HepG2 (cell line): ENCODE results near the gene ADPRHL1. TPM values are rescaled to one million over a fixed set of nuclear protein-coding genes. Genes with fewer than 3 reads are reported as not detected.
A peak's percentile ranks its signal among the peaks of the same experiment; 100 is the strongest.

Experiments used
- BRF2 ChIP-seq: sonication (generic); formaldehyde crosslinking; IDR thresholded peaks from 2 replicates; pipeline ENCODE4 v1.8.1; 2022; ENCODE audit warnings: mild to moderate bottlenecking, missing genetic modification reagents
- DNMT1 ChIP-seq: sonication (generic); formaldehyde crosslinking; IDR thresholded peaks from 2 replicates; pipeline ENCODE4 v1.5.1; 2020; ENCODE audit warnings: mild to moderate bottlenecking, missing genetic modification reagents
- GABPB1 ChIP-seq: IDR thresholded peaks from 2 replicates; pipeline ENCODE4 v1.6.1; 2016; ENCODE audit warnings: mild to moderate bottlenecking, missing genetic modification reagents, moderate library complexity, missing compliant biosample characterization
- GATA4 ChIP-seq: sonication (generic); IDR thresholded peaks from 2 replicates; pipeline ENCODE4 v1.6.1; 2016; ENCODE audit warnings: antibody characterized with exemption, low read depth, borderline replicate concordance
- HNF4G ChIP-seq, 2 experiments: sonication (generic) in 1 of 2; formaldehyde crosslinking in 1 of 2; IDR thresholded peaks; 2 replicates each; pipeline versions ENCODE4 v1.4.0 to v1.6.1; 2011 to 2020; ENCODE audit warnings: borderline replicate concordance in 2 of 2, low read depth in 2 of 2, mild to moderate bottlenecking in 2 of 2, low read length in 1 of 2, missing genetic modification reagents in 1 of 2, moderate library complexity in 1 of 2
- NR2F1 ChIP-seq, 2 experiments: fragments of 450-650 bp in 1 of 2; formaldehyde crosslinking in 1 of 2; IDR thresholded peaks; 2 replicates each; pipeline versions ENCODE4 v1.5.0 to v1.6.1; 2016 to 2020; ENCODE audit warnings: mild to moderate bottlenecking in 1 of 2, missing compliant biosample characterization in 1 of 2, missing genetic modification reagents in 1 of 2, moderate library complexity in 1 of 2
- RBM22 ChIP-seq: fragments of 200-400 bp; formaldehyde crosslinking; optimal IDR thresholded peaks from 2 replicates; pipeline ENCODE3; 2017; ENCODE audit warnings: mild to moderate bottlenecking, low read length, moderate library complexity
- TMF1 ChIP-seq: sonication (generic); formaldehyde crosslinking; IDR thresholded peaks from 2 replicates; pipeline ENCODE4 v1.8.1; 2022; ENCODE audit warnings: low read depth, missing genetic modification reagents
- ZNF460 ChIP-seq: sonication (generic); formaldehyde crosslinking; IDR thresholded peaks from 2 replicates; pipeline ENCODE4 v1.5.1; 2020; ENCODE audit warnings: missing genetic modification reagents, mild to moderate bottlenecking, borderline replicate concordance
- ZNF546 ChIP-seq: sonication (generic); formaldehyde crosslinking; conservative IDR thresholded peaks from 2 replicates; pipeline ENCODE4 v1.8.1; 2023; ENCODE audit warnings: mild to moderate bottlenecking, missing genetic modification reagents
- ZNF589 ChIP-seq: sonication (generic); formaldehyde crosslinking; conservative IDR thresholded peaks from 2 replicates; pipeline ENCODE4 v1.8.0; 2022; ENCODE audit warnings: mild to moderate bottlenecking, moderate library complexity, missing genetic modification reagents
- ZNF605 ChIP-seq: sonication (generic); formaldehyde crosslinking; IDR thresholded peaks from 2 replicates; pipeline ENCODE4 v1.8.0; 2022; ENCODE audit warnings: mild to moderate bottlenecking, missing genetic modification reagents
- ZNF615 ChIP-seq: sonication (generic); formaldehyde crosslinking; IDR thresholded peaks from 2 replicates; pipeline ENCODE4 v1.5.0; 2020; ENCODE audit warnings: mild to moderate bottlenecking, missing genetic modification reagents, borderline replicate concordance
- ZNF780A ChIP-seq: sonication (generic); formaldehyde crosslinking; IDR thresholded peaks from 2 replicates; pipeline ENCODE4 v1.8.0; 2022; ENCODE audit warnings: mild to moderate bottlenecking, missing genetic modification reagents, moderate library complexity
- polyA plus RNA-seq, 8 experiments: library from polyadenylated mRNA; depleted of rRNA in 3 of 8; stranded (reverse) in 7 of 8; unstranded in 1 of 8; fragments of >200 nt; fragmentation: Illumina TruSeq in 4 of 8; extraction: Trizol in 4 of 8; gene quantifications; 2 replicates each; pipeline versions ENCODE4 v1.2.1 to v1.2.3, GENCODE V29; 2011 to 2016; ENCODE audit warnings: low read depth in 4 of 8, missing spikeins in 1 of 8, mixed read lengths in 1 of 8; ENCODE audit not compliant: insufficient read depth in 1 of 8
- total RNA-seq, 5 experiments: library from RNA; depleted of rRNA; stranded (reverse); fragments of >200 nt; fragmentation: Illumina TruSeq; extraction: Trizol; gene quantifications; 2 replicates each; pipeline ENCODE4 v1.2.3, GENCODE V29; 2016; ENCODE audit warnings: low read depth in 1 of 5
- TF ChIP-seq, protein P1 (sequence below): sonication (generic); formaldehyde crosslinking; IDR thresholded peaks from 2 replicates; pipeline ENCODE4 v1.4.0; 2020; ENCODE audit warnings: missing genetic modification reagents
- TF ChIP-seq, protein P2 (sequence below): sonication (generic); formaldehyde crosslinking; IDR thresholded peaks from 2 replicates; pipeline ENCODE4 v1.4.0; 2020; ENCODE audit warnings: mild to moderate bottlenecking, missing genetic modification reagents
- TF ChIP-seq, protein P3 (sequence below): IDR thresholded peaks from 2 replicates; pipeline ENCODE4 v1.4.0; 2020; ENCODE audit warnings: mild to moderate bottlenecking, missing genetic modification reagents
- TF ChIP-seq, protein P4 (sequence below): sonication (generic); formaldehyde crosslinking; IDR thresholded peaks from 2 replicates; pipeline ENCODE4 v1.4.0; 2020; ENCODE audit warnings: mild to moderate bottlenecking, missing genetic modification reagents

ADPRHL1 gene
- total and polyA plus RNA-seq, 2 of the 13 experiments (the other 11 are each of a cell fraction or from before 2014, with no cell fraction given), result 0.34 to 0.40 TPM

DNA sequence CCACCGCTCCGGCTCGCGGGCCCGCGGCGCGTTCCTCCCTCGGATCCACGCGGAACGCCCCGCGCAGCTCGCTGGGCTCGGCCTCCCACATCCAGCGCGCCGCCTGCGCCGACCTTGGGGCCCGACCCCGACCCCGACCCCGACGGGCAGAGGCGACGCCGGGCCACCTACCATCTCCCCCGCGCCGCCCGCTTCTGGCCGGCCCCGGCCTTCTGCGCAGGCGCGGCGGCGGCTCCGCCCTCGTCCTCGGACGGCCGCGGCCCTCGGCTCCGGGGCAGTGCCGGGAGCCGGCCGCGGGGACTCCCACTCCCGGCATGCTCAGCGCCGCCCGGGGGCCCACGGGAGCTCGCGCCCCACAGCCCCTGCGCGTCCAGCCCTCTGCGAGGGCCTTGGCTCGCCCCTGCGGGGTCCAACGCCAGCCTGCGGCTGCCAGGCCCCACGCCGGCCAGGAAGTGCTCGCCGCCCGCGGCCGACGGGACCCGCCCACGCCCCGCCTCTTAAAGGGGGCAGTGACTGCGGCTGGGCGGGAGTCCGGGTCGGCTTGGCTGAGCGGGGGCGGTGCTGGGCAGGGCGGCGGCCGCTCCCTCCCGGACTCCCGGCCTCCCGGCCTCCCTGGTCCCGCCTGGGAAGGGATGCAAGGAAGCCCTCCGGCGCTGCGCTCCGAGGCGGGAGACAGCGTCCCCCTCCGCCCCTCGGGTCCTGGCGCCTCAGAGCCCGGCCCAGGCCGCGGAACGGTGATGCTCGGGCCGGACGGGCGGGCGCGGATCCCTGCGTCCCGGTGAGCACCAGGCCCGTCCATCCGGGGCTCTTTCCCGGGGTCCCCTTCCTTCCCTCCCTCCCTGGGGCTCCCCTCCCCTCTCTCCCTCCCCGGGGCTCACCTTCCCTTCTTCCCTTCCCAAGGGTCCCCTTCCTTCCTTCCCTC lies 37.5 kb upstream of the ADPRHL1 start, which contains the start of gene DCUN1D2 (continued):
- TF ChIP-seq NR2F1 (CRISPR knock-in tag; IDR thresholded peaks at IDR 0.05) (peak in 1 of 2 experiments; percentile 51; a peak in 1 of 4 replicates), BRF2 (CRISPR knock-in tag) (0 out of 2 replicates have a peak, but pooled peaks have one; percentile 51), ZNF780A (CRISPR knock-in tag) (no peak), GABPB1 (CRISPR knock-in tag) (peak; percentile 82), DNMT1 (CRISPR knock-in tag) (peak; percentile 44; the same call in 1 of the 2 replicates), ZNF605 (CRISPR knock-in tag) (0 out of 2 replicates have a peak, but pooled peaks have one; percentile 18), ZNF589 (CRISPR knock-in tag) (no peak), ZNF615 (CRISPR knock-in tag) (no peak), GATA4 (no peak), HNF4G (IDR thresholded peaks at IDR 0.05; ENCODE audit: borderline replicate concordance, low read depth, low read length) (peak; percentile 16; the same call in 1 of the 2 replicates), HNF4G (CRISPR knock-in tag; IDR thresholded peaks at IDR 0.05; ENCODE audit: borderline replicate concordance, low read depth) (no peak), TMF1 (peak; percentile 82; the same call in 1 of the 2 replicates), RBM22 (no peak), ZNF546 (no peak), ZNF460 (no peak)
- TF ChIP-seq, protein P1, sequence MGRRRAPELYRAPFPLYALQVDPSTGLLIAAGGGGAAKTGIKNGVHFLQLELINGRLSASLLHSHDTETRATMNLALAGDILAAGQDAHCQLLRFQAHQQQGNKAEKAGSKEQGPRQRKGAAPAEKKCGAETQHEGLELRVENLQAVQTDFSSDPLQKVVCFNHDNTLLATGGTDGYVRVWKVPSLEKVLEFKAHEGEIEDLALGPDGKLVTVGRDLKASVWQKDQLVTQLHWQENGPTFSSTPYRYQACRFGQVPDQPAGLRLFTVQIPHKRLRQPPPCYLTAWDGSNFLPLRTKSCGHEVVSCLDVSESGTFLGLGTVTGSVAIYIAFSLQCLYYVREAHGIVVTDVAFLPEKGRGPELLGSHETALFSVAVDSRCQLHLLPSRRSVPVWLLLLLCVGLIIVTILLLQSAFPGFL (CRISPR knock-in tag), result no peak
- TF ChIP-seq, protein P2, sequence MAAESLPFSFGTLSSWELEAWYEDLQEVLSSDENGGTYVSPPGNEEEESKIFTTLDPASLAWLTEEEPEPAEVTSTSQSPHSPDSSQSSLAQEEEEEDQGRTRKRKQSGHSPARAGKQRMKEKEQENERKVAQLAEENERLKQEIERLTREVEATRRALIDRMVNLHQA (CRISPR knock-in tag), result no peak
- TF ChIP-seq, protein P3, sequence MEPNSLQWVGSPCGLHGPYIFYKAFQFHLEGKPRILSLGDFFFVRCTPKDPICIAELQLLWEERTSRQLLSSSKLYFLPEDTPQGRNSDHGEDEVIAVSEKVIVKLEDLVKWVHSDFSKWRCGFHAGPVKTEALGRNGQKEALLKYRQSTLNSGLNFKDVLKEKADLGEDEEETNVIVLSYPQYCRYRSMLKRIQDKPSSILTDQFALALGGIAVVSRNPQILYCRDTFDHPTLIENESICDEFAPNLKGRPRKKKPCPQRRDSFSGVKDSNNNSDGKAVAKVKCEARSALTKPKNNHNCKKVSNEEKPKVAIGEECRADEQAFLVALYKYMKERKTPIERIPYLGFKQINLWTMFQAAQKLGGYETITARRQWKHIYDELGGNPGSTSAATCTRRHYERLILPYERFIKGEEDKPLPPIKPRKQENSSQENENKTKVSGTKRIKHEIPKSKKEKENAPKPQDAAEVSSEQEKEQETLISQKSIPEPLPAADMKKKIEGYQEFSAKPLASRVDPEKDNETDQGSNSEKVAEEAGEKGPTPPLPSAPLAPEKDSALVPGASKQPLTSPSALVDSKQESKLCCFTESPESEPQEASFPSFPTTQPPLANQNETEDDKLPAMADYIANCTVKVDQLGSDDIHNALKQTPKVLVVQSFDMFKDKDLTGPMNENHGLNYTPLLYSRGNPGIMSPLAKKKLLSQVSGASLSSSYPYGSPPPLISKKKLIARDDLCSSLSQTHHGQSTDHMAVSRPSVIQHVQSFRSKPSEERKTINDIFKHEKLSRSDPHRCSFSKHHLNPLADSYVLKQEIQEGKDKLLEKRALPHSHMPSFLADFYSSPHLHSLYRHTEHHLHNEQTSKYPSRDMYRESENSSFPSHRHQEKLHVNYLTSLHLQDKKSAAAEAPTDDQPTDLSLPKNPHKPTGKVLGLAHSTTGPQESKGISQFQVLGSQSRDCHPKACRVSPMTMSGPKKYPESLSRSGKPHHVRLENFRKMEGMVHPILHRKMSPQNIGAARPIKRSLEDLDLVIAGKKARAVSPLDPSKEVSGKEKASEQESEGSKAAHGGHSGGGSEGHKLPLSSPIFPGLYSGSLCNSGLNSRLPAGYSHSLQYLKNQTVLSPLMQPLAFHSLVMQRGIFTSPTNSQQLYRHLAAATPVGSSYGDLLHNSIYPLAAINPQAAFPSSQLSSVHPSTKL (CRISPR knock-in tag), result peak; percentile 53; the same call in 1 of the 2 replicates
- TF ChIP-seq, protein P4, sequence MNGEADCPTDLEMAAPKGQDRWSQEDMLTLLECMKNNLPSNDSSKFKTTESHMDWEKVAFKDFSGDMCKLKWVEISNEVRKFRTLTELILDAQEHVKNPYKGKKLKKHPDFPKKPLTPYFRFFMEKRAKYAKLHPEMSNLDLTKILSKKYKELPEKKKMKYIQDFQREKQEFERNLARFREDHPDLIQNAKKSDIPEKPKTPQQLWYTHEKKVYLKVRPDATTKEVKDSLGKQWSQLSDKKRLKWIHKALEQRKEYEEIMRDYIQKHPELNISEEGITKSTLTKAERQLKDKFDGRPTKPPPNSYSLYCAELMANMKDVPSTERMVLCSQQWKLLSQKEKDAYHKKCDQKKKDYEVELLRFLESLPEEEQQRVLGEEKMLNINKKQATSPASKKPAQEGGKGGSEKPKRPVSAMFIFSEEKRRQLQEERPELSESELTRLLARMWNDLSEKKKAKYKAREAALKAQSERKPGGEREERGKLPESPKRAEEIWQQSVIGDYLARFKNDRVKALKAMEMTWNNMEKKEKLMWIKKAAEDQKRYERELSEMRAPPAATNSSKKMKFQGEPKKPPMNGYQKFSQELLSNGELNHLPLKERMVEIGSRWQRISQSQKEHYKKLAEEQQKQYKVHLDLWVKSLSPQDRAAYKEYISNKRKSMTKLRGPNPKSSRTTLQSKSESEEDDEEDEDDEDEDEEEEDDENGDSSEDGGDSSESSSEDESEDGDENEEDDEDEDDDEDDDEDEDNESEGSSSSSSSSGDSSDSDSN (CRISPR knock-in tag), result peak; percentile 88
